Activated CD8-positive, alpha-beta T cell treated with anti-CD3 and anti-CD28 coated beads, Interleukin-2, amount 10 ng/mL, durations not matched to agents 7 days and 5 days (primary cell): ENCODE results near the gene KDM7A. TPM values are rescaled to one million over a fixed set of nuclear protein-coding genes. Genes with fewer than 3 reads are reported as not detected.

Source experiments
- ATAC-seq: fragments of 150-1000 bp; cut with Tn5 transposase; one replicate; pipeline ENCODE4 v1.10.0; 2021; ENCODE audit warnings: moderate library complexity
- CTCF ChIA-PET: fragments of 350-600 bp; sonication (Branson Sonifier 250); formaldehyde crosslinking; loops from one replicate; lab custom pipeline; 2021; ENCODE audit warnings: antibody characterized with exemption; lab: Charles Lee
- POLR2A ChIA-PET: fragments of 350-600 bp; sonication (Branson Sonifier 250); formaldehyde crosslinking; loops from one replicate; lab custom pipeline; 2021; ENCODE audit warnings: antibody characterized with exemption; lab: Charles Lee
- DNase-seq: peaks from one replicate; pipeline ENCODE4 v3.0.0-alpha.2; 2020
- H3K27ac Mint-ChIP-seq: one replicate; pipeline ENCODE4 v1.8.0; 2021; ENCODE audit warnings: mild to moderate bottlenecking, mixed read lengths
- H3K27me3 Mint-ChIP-seq: one replicate; pipeline ENCODE4 v1.8.0; 2021; ENCODE audit warnings: low read depth, mixed read lengths
- H3K36me3 Mint-ChIP-seq: one replicate; pipeline ENCODE4 v1.8.0; 2021; ENCODE audit warnings: low read depth, mixed read lengths
- H3K4me1 Mint-ChIP-seq: one replicate; pipeline ENCODE4 v1.8.0; 2021; ENCODE audit warnings: low read depth, mixed read lengths
- H3K4me3 Mint-ChIP-seq: one replicate; pipeline ENCODE4 v1.8.0; 2021; ENCODE audit warnings: mild to moderate bottlenecking, mixed read lengths
- H3K9me3 Mint-ChIP-seq: one replicate; pipeline ENCODE4 v1.8.0; 2022; ENCODE audit warnings: mixed read lengths; ENCODE audit not compliant: insufficient read depth
- total RNA-seq, 2 experiments: library from RNA; stranded (reverse); gene quantifications; one replicate each; pipeline ENCODE4 v1.2.3, GENCODE V29; 2021

The KDM7A gene
- total RNA-seq, 2 experiments from 2014 or later, result 3.9 to 4.1 TPM

GRCh38 chr7:140079121-140079536, 97.7 kb downstream of the KDM7A start:
- Mint-ChIP-seq H3K27ac (no peak overlapping the region), H3K36me3 (no peaks in the 10 kb centered on the region), H3K27me3 (peaks cover 2% of the 10 kb centered on the region), H3K4me1 (peaks cover 16% of the 10 kb centered on the region), H3K4me3 (no peak overlapping the region), H3K9me3 (no peaks in the 10 kb centered on the region)
- DNase-seq (no peak), ATAC-seq (no peak)
- ChIA-PET CTCF (no interaction called here), POLR2A (no interaction called here)

GRCh38 chr7:140078392-140078791, 98.4 kb downstream of the KDM7A start:
- ATAC-seq (no peak), DNase-seq (no peak)
- H3K4me3 Mint-ChIP-seq, result no peak overlapping the region
- no peaks in the 10 kb centered on the region for H3K9me3 Mint-ChIP-seq
- H3K27ac Mint-ChIP-seq, result no peak overlapping the region
- H3K36me3 Mint-ChIP-seq, result no peaks in the 10 kb centered on the region
- peaks cover 8% of the 10 kb centered on the region for H3K4me1 Mint-ChIP-seq
- POLR2A ChIA-PET, result no interaction called here
- CTCF ChIA-PET, result no interaction called here
- H3K27me3 Mint-ChIP-seq, result peaks cover 4% of the 10 kb centered on the region

- DNase-seq, result no peak
- peaks cover 5% of the 10 kb centered on the region for H3K27me3 Mint-ChIP-seq
- CTCF ChIA-PET, result no interaction called here
- no peak for ATAC-seq
- H3K4me1 Mint-ChIP-seq, result peaks cover 3% of the 10 kb centered on the region
- no peak overlapping the region for H3K27ac Mint-ChIP-seq
- no peaks in the 10 kb centered on the region for H3K36me3 Mint-ChIP-seq
- no peak overlapping the region for H3K4me3 Mint-ChIP-seq
- peaks cover 3% of the 10 kb centered on the region for H3K9me3 Mint-ChIP-seq
- POLR2A ChIA-PET, result no interaction called here
These were observed 102.0 kb downstream of the KDM7A start for GRCh38 chr7:140074780-140075179.

GRCh38 chr7:140070546-140070945, 106.2 kb downstream of the KDM7A start:
- H3K27ac Mint-ChIP-seq, result no peak overlapping the region
- POLR2A ChIA-PET, result interaction anchor here (0.7 kb wide), 1 partner anchor 15 kb away, joined by 3 read pairs; no protein-coding TSS in a partner anchor
- peaks cover 35% of the 10 kb centered on the region for H3K9me3 Mint-ChIP-seq
- H3K4me1 Mint-ChIP-seq, result peaks cover 7% of the 10 kb centered on the region
- no peak for ATAC-seq
- peaks cover 16% of the 10 kb centered on the region for H3K36me3 Mint-ChIP-seq
- H3K27me3 Mint-ChIP-seq, result peaks cover 5% of the 10 kb centered on the region
- CTCF ChIA-PET, result no interaction called here
- DNase-seq, result no peak
- H3K4me3 Mint-ChIP-seq, result no peak overlapping the region

- no peak overlapping the region for H3K27ac Mint-ChIP-seq
- ATAC-seq (peak; percentile 64), DNase-seq (no peak)
These were observed 107.4 kb downstream of the KDM7A start for GRCh38 chr7:140069298-140069949.

GRCh38 chr7:140068033-140068432, 108.8 kb downstream of the KDM7A start:
- POLR2A ChIA-PET, result no interaction called here

More at GRCh38 chr7:140069298-140069949, 107.4 kb downstream of the KDM7A start:
- H3K36me3 Mint-ChIP-seq, result peaks cover 16% of the 10 kb centered on the region
- POLR2A ChIA-PET, result interaction anchor here (0.6 kb wide), 1 partner anchor 354 kb away, joined by 4 read pairs; no protein-coding TSS in a partner anchor
- no peak overlapping the region for H3K4me3 Mint-ChIP-seq
- CTCF ChIA-PET, result no interaction called here
- H3K4me1 Mint-ChIP-seq, result peaks cover 7% of the 10 kb centered on the region
- peaks cover 5% of the 10 kb centered on the region for H3K27me3 Mint-ChIP-seq
- peaks cover 36% of the 10 kb centered on the region for H3K9me3 Mint-ChIP-seq

GRCh38 chr7:140067052-140067451, 109.7 kb downstream of the KDM7A start:
- Mint-ChIP-seq H3K4me3 (no peak overlapping the region), H3K9me3 (peaks cover 36% of the 10 kb centered on the region), H3K27me3 (peaks cover under 1% of the 10 kb centered on the region), H3K27ac (no peak overlapping the region), H3K4me1 (peaks cover 16% of the 10 kb centered on the region), H3K36me3 (peaks cover 22% of the 10 kb centered on the region)
- ChIA-PET POLR2A (no interaction called here), CTCF (interaction anchor here (1.0 kb wide), 1 partner anchor 10 kb away, joined by 3 read pairs; no protein-coding TSS in a partner anchor)
- DNase-seq (no peak), ATAC-seq (no peak)

More at GRCh38 chr7:140068033-140068432, 108.8 kb downstream of the KDM7A start:
- H3K27me3 Mint-ChIP-seq, result peaks cover 3% of the 10 kb centered on the region
- no peak for ATAC-seq
- H3K27ac Mint-ChIP-seq, result no peak overlapping the region
- H3K4me3 Mint-ChIP-seq, result no peak overlapping the region
- peaks cover 16% of the 10 kb centered on the region for H3K4me1 Mint-ChIP-seq
- CTCF ChIA-PET, result interaction anchor here (1.0 kb wide), 1 partner anchor 11 kb away, joined by 3 read pairs; no protein-coding TSS in a partner anchor
- H3K9me3 Mint-ChIP-seq, result peaks cover 36% of the 10 kb centered on the region
- DNase-seq, result no peak
- peaks cover 20% of the 10 kb centered on the region for H3K36me3 Mint-ChIP-seq

- H3K4me1 Mint-ChIP-seq, result peaks cover 48% of the 10 kb centered on the region
- DNase-seq (peak; percentile 94), ATAC-seq (peak; percentile 92)
- peak within 1 kb of the TSS; percentile 92 for H3K4me3 Mint-ChIP-seq
- peaks cover 19% of the 10 kb centered on the region for H3K9me3 Mint-ChIP-seq
- no peaks in the 10 kb centered on the region for H3K27me3 Mint-ChIP-seq
- ChIA-PET CTCF (interaction anchor here (0.6 to 1.0 kb wide), 4 partner anchors 113 to 242 kb away, joined by 3 to 5 read pairs (median 4); no protein-coding TSS in a partner anchor), POLR2A (interaction anchor here (0.8 to 1.6 kb wide), 10 partner anchors 9 to 414 kb away, joined by 3 to 9 read pairs (median 4); partner anchors contain the start of gene KDM7A)
- peak within 1 kb of the TSS; percentile 94 for H3K27ac Mint-ChIP-seq
- peaks cover 43% of the 10 kb centered on the region for H3K36me3 Mint-ChIP-seq
These were observed 114.1 kb downstream of the KDM7A start, which contains the start of gene PARP12 for GRCh38 chr7:140062528-140063299. TSS of gene PARP12 (minus strand) at chr7:140062951. CDS start at chr7:140062847, 104 bp downstream.

- H3K4me3 Mint-ChIP-seq, result peak overlapping the region; percentile 92
- ChIA-PET POLR2A (interaction anchor here (0.8 to 1.6 kb wide), 8 partner anchors 8 to 415 kb away, joined by 3 to 7 read pairs (median 4); partner anchors contain the start of gene KDM7A), CTCF (interaction anchor here (0.6 kb wide), 1 partner anchor 114 kb away, joined by 3 read pairs; no protein-coding TSS in a partner anchor)
- H3K4me1 Mint-ChIP-seq, result peaks cover 52% of the 10 kb centered on the region
- peaks cover 45% of the 10 kb centered on the region for H3K36me3 Mint-ChIP-seq
- H3K27ac Mint-ChIP-seq, result peak overlapping the region; percentile 94
- H3K9me3 Mint-ChIP-seq, result peaks cover 16% of the 10 kb centered on the region
- H3K27me3 Mint-ChIP-seq, result no peaks in the 10 kb centered on the region
- DNase-seq (peak; percentile 60), ATAC-seq (peak; percentile 45)
These were observed 114.7 kb downstream of the KDM7A start for GRCh38 chr7:140062118-140062527.

GRCh38 chr7:140061607-140061930, 115.2 kb downstream of the KDM7A start:
- Mint-ChIP-seq H3K27me3 (no peaks in the 10 kb centered on the region), H3K4me3 (peak overlapping the region; percentile 92), H3K27ac (peak overlapping the region; percentile 94), H3K4me1 (peaks cover 58% of the 10 kb centered on the region), H3K36me3 (peaks cover 46% of the 10 kb centered on the region), H3K9me3 (peaks cover 11% of the 10 kb centered on the region)
- ATAC-seq, result no peak
- ChIA-PET CTCF (no interaction called here), POLR2A (interaction anchor here (1.2 kb wide), 1 partner anchor 115 kb away, joined by 3 read pairs; the partner anchor contains the start of gene KDM7A)
- no peak for DNase-seq

- no peak for DNase-seq
- H3K27me3 Mint-ChIP-seq, result no peaks in the 10 kb centered on the region
- peaks cover 46% of the 10 kb centered on the region for H3K36me3 Mint-ChIP-seq
- ChIA-PET POLR2A (interaction anchor here (1.0 to 1.2 kb wide), 2 partner anchors 116 to 243 kb away, joined by 3 read pairs; partner anchors contain the start of gene KDM7A), CTCF (no interaction called here)
- H3K4me1 Mint-ChIP-seq, result peaks cover 62% of the 10 kb centered on the region
- peaks cover 5% of the 10 kb centered on the region for H3K9me3 Mint-ChIP-seq
- peak overlapping the region; percentile 92 for H3K4me3 Mint-ChIP-seq
- ATAC-seq, result no peak
- peak overlapping the region; percentile 94 for H3K27ac Mint-ChIP-seq
These were observed 115.8 kb downstream of the KDM7A start for GRCh38 chr7:140060788-140061606.
